PFSK-1 (cell line): ENCODE results near the gene RABGAP1L.

Source experiments
- FOXP2 ChIP-seq: optimal IDR thresholded peaks from 2 replicates; pipeline ENCODE3; 2011; ENCODE audit warnings: borderline replicate concordance, control low read depth, inconsistent platforms; ENCODE audit not compliant: insufficient read depth; ENCODE audit errors: extremely low read length, extremely low read depth
- POLR2AphosphoS5 ChIP-seq: IDR thresholded peaks from 2 replicates; pipeline ENCODE4 v1.6.1; 2012; ENCODE audit warnings: low read depth, mild to moderate bottlenecking, control low read depth, low read length, moderate library complexity
- REST ChIP-seq, 2 experiments: IDR thresholded peaks; 2 replicates each; pipeline versions ENCODE4 v1.6.1 to v1.8.0; 2011 to 2012; ENCODE audit warnings: low read depth in 2 of 2, low read length in 2 of 2, control low read depth in 1 of 2, inconsistent platforms in 1 of 2, mild to moderate bottlenecking in 1 of 2, moderate library complexity in 1 of 2; ENCODE audit not compliant: insufficient read depth in 1 of 2
- SIN3A ChIP-seq: IDR thresholded peaks from 2 replicates; pipeline ENCODE4 v1.6.1; 2012; ENCODE audit warnings: mild to moderate bottlenecking, low read length, moderate library complexity, borderline replicate concordance; ENCODE audit not compliant: insufficient read depth
- TAF1 ChIP-seq: IDR thresholded peaks from 2 replicates; pipeline ENCODE4 v1.6.1; 2012; ENCODE audit warnings: low read length, control low read depth, borderline replicate concordance; ENCODE audit not compliant: insufficient read depth

RABGAP1L gene

GRCh38 chr1:174704300-174704699 lies 545.0 kb downstream of the RABGAP1L start:
- TF ChIP-seq REST (IDR thresholded peaks at IDR 0.05; ENCODE audit: insufficient read depth in 1 of 2, low read depth in 2 of 2, low read length in 2 of 2) (no peak), TAF1 (no peak), FOXP2 (no peak), SIN3A (no peak), POLR2AphosphoS5 (no peak)

- TF ChIP-seq REST (IDR thresholded peaks at IDR 0.05; ENCODE audit: insufficient read depth in 1 of 2, low read depth in 2 of 2, low read length in 2 of 2) (no peak), SIN3A (no peak), POLR2AphosphoS5 (no peak), FOXP2 (no peak), TAF1 (no peak)
These were observed 551.8 kb downstream of the RABGAP1L start for GRCh38 chr1:174710868-174711845.

GRCh38 chr1:174712541-174712940 lies 553.2 kb downstream of the RABGAP1L start:
- no peak for TF ChIP-seq FOXP2
- TF ChIP-seq SIN3A = no peak
- TF ChIP-seq TAF1 = no peak
- no peak for TF ChIP-seq REST (IDR thresholded peaks at IDR 0.05; ENCODE audit: insufficient read depth in 1 of 2, low read depth in 2 of 2, low read length in 2 of 2)

GRCh38 chr1:174713796-174714195 lies 554.5 kb downstream of the RABGAP1L start:
- no peak for TF ChIP-seq FOXP2

GRCh38 chr1:174719194-174719593 lies 559.9 kb downstream of the RABGAP1L start:
- TF ChIP-seq REST (IDR thresholded peaks at IDR 0.05; ENCODE audit: insufficient read depth in 1 of 2, low read depth in 2 of 2, low read length in 2 of 2) (no peak), SIN3A (no peak), POLR2AphosphoS5 (no peak), TAF1 (no peak), FOXP2 (no peak)
